Karpas-422 (cell line): ENCODE data around the gene STMP1. TPM values are rescaled to one million over a fixed set of nuclear protein-coding genes. Genes with fewer than 3 reads are reported as not detected.
A peak's percentile ranks its signal among the peaks of the same experiment; 100 is the strongest.

Experiments used
- DNase-seq: peaks from one replicate; pipeline ENCODE4 v3.0.0-alpha.2; 2015
- H2AFZ ChIP-seq: fragments of 200-600 bp; sonication (generic); 2 replicates; pipeline ENCODE4 v1.6.1; 2014; ENCODE audit warnings: antibody characterized with exemption, low read length, mixed read lengths
- H3K27ac ChIP-seq: fragments of 200-600 bp; sonication (generic); 2 replicates; pipeline ENCODE4 v1.5.1; 2014; ENCODE audit warnings: mild to moderate bottlenecking, low read length, moderate library complexity
- H3K27me3 ChIP-seq: fragments of 200-600 bp; sonication (generic); 2 replicates; pipeline ENCODE4 v1.6.1; 2014; ENCODE audit warnings: low read length, mixed read lengths
- H3K36me3 ChIP-seq: fragments of 200-600 bp; sonication (generic); 2 replicates; pipeline ENCODE4 v1.6.1; 2014; ENCODE audit warnings: low read length, mixed read lengths; ENCODE audit not compliant: insufficient read depth
- H3K4me1 ChIP-seq: fragments of 200-600 bp; sonication (generic); 2 replicates; pipeline ENCODE4 v1.6.1; 2014; ENCODE audit warnings: mild to moderate bottlenecking, low read length, mixed read lengths
- H3K4me2 ChIP-seq: fragments of 200-600 bp; sonication (generic); 2 replicates; pipeline ENCODE4 v1.6.1; 2014; ENCODE audit warnings: low read length, low read depth, mild to moderate bottlenecking; ENCODE audit not compliant: poor library complexity, severe bottlenecking
- H3K4me3 ChIP-seq: fragments of 200-600 bp; sonication (generic); 2 replicates; pipeline ENCODE4 v1.5.1; 2014; ENCODE audit warnings: mild to moderate bottlenecking, antibody characterized with exemption, low read length, mixed read lengths
- H3K79me2 ChIP-seq: fragments of 200-600 bp; sonication (generic); 2 replicates; pipeline ENCODE4 v1.6.1; 2014; ENCODE audit warnings: mild to moderate bottlenecking, low read length, mixed read lengths
- H3K9ac ChIP-seq: fragments of 200-600 bp; sonication (generic); 2 replicates; pipeline ENCODE4 v1.6.0; 2014; ENCODE audit warnings: low read length
- H3K9me2 ChIP-seq: fragments of 200-600 bp; sonication (generic), shearing (Covaris generic); replicated peaks from 2 replicates; pipeline ENCODE4 v1.6.0; 2014; ENCODE audit warnings: mild to moderate bottlenecking, low read length, moderate library complexity; ENCODE audit not compliant: insufficient read depth
- H3K9me3 ChIP-seq: fragments of 300-700, 200-600 bp; sonication (generic); 2 replicates; pipeline ENCODE4 v1.6.1; 2014; ENCODE audit warnings: low read length, mixed read lengths
- H4K20me1 ChIP-seq: fragments of 200-600 bp; sonication (generic); 2 replicates; pipeline ENCODE4 v1.6.1; 2014; ENCODE audit warnings: mild to moderate bottlenecking, antibody characterized with exemption, low read length, low read depth; ENCODE audit not compliant: insufficient read depth
- total RNA-seq: library from RNA; depleted of rRNA; stranded (reverse); fragments of >200 nt; shearing (Covaris generic); gene quantifications from 2 replicates; pipeline ENCODE4 v1.2.3, GENCODE V29; 2014; ENCODE audit warnings: low replicate concordance; rRNA removed

STMP1 gene
- 12.5 and 30.4 TPM in 2 replicates for total RNA-seq

DNA sequence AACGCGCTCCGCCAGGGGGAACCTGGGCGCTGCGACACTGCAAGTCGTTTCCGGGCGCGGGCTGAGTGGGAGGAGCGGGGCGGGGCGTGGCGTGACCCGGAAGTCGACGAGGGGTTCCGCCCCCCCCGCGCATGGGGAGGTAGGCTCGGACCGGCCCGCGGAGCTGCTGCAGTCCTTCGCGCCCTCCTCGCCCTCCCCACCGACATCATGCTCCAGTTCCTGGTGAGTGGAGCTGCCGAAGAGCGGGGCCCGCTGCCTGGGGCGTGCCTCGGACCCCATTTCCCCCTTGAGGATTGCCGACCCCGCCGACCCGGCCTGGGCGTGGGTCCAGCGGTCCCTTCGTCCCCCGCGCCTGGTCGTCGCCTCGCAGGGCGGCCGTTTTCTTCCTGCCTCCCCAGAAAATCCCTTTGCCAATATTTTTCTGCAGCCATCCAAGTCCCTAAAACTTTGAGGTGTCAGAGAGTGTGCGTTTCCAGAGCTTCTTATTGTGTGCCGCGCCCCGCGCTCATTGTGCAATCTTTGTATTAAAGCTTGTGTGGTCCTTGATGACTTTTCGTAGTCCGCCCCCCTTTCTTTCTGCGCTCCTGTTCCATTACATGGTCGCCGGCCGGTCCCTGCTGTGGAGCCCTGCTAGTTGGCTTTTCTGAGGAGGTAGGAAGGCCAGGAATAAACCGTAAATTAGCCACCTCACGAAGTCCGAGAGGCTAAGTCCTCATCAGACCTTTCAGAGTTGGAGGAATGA lies at the start of gene STMP1:
STMP1 (plus strand) TSS at position 142 of the 742 bp plus-strand sequence.
- peak; percentile 98 for DNase-seq
- no peaks in the 10 kb centered on the region for H3K27me3 ChIP-seq
- H3K79me2 ChIP-seq: peaks cover 57% of the 10 kb centered on the region
- no peaks in the 10 kb centered on the region for H3K9me2 ChIP-seq
- peak within 1 kb of the TSS; percentile 83 for H3K4me3 ChIP-seq
- H3K27ac ChIP-seq: peak within 1 kb of the TSS; percentile 47
- peak within 1 kb of the TSS; percentile 59 for H2AFZ ChIP-seq
- peak within 1 kb of the TSS; percentile 97 for H3K9ac ChIP-seq
- peaks cover 30% of the 10 kb centered on the region for H3K4me1 ChIP-seq
- H3K9me3 ChIP-seq: no peaks in the 10 kb centered on the region
- H4K20me1 ChIP-seq: no peaks in the 10 kb centered on the region
- peak within 1 kb of the TSS; percentile 90 for H3K4me2 ChIP-seq
- H3K36me3 ChIP-seq: 0 out of 2 replicates have a peak, but pooled peaks cover 6% of the 10 kb centered on the region

- no peak overlapping the region for H2AFZ ChIP-seq
- H3K27ac ChIP-seq: no peak overlapping the region
- no peaks in the 10 kb centered on the region for H3K9me2 ChIP-seq
- no peaks in the 10 kb centered on the region for H3K27me3 ChIP-seq
- H3K9me3 ChIP-seq: no peaks in the 10 kb centered on the region
- peaks cover 76% of the 10 kb centered on the region for H3K36me3 ChIP-seq
- peaks cover 13% of the 10 kb centered on the region for H3K79me2 ChIP-seq
- peaks cover 4% of the 10 kb centered on the region; the same call in 1 of the 2 replicates for H3K4me1 ChIP-seq
- H4K20me1 ChIP-seq: no peaks in the 10 kb centered on the region
- no peak overlapping the region for H3K4me2 ChIP-seq
- H3K4me3 ChIP-seq: no peak overlapping the region
- no peak overlapping the region for H3K9ac ChIP-seq
- DNase-seq: no peak
These were observed 46.2 kb upstream of the STMP1 start for GRCh38 chr7:135616136-135616535.

- Histone ChIP-seq H3K27ac (no peak overlapping the region), H3K9me2 (no peaks in the 10 kb centered on the region), H3K4me3 (no peak overlapping the region), H3K9ac (no peak overlapping the region), H3K36me3 (peaks cover 69% of the 10 kb centered on the region), H3K9me3 (no peaks in the 10 kb centered on the region), H3K27me3 (no peaks in the 10 kb centered on the region), H3K4me1 (peaks cover 4% of the 10 kb centered on the region; the same call in 1 of the 2 replicates), H4K20me1 (no peaks in the 10 kb centered on the region), H2AFZ (no peak overlapping the region), H3K79me2 (peaks cover 6% of the 10 kb centered on the region; the same call in 1 of the 2 replicates), H3K4me2 (no peak overlapping the region)
- DNase-seq: no peak
These were observed 44.5 kb upstream of the STMP1 start for GRCh38 chr7:135617781-135618180.

GRCh38 chr7:135618510-135618909 lies 43.8 kb upstream of the STMP1 start:
- H3K4me1 ChIP-seq: peaks cover 4% of the 10 kb centered on the region; the same call in 1 of the 2 replicates
- H3K9me2 ChIP-seq: no peaks in the 10 kb centered on the region
- H3K36me3 ChIP-seq: peaks cover 71% of the 10 kb centered on the region

DNA sequence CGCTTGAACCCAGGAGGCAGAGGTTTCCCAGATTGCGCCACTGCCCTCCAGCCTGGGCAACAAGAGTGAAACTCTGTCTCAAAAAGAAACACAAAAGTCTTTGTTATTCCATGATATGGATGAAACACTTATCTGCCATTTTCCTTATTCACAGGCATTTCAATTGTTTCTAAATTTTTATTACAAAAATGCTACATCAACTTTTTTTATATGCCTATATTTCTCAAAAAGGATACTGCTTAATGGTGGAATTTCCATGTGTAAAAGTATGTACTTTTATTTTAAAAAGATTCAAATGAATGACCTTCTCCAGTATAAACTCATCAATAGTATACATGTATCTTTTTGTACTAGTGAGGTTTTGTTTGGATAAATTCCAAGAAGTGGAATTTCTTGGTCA lies 41.9 kb upstream of the STMP1 start:
- Histone ChIP-seq H3K9me3 (no peaks in the 10 kb centered on the region), H4K20me1 (no peaks in the 10 kb centered on the region), H3K9me2 (no peaks in the 10 kb centered on the region)

More at GRCh38 chr7:135618510-135618909, 43.8 kb upstream of the STMP1 start:
- Histone ChIP-seq H3K4me3 (no peak overlapping the region), H3K9ac (no peak overlapping the region), H4K20me1 (no peaks in the 10 kb centered on the region), H3K79me2 (peaks cover 6% of the 10 kb centered on the region; the same call in 1 of the 2 replicates), H2AFZ (no peak overlapping the region), H3K9me3 (no peaks in the 10 kb centered on the region), H3K27me3 (no peaks in the 10 kb centered on the region), H3K4me2 (no peak overlapping the region), H3K27ac (no peak overlapping the region)
- DNase-seq: no peak

GRCh38 chr7:135620980-135621850 lies 41.1 kb upstream of the STMP1 start:
- Histone ChIP-seq H3K27ac (no peak overlapping the region), H4K20me1 (no peaks in the 10 kb centered on the region), H3K4me2 (no peak overlapping the region), H3K4me3 (no peak overlapping the region), H3K9me2 (no peaks in the 10 kb centered on the region), H3K9me3 (no peaks in the 10 kb centered on the region), H3K9ac (no peak overlapping the region), H3K36me3 (peaks cover 63% of the 10 kb centered on the region), H3K79me2 (no peaks in the 10 kb centered on the region), H2AFZ (no peak overlapping the region), H3K27me3 (no peaks in the 10 kb centered on the region), H3K4me1 (no peaks in the 10 kb centered on the region)
- DNase-seq: peak; percentile 80

More for the DNA sequence above, 41.9 kb upstream of the STMP1 start:
- DNase-seq: no peak
- H3K4me3 ChIP-seq: no peak overlapping the region
- no peak overlapping the region for H2AFZ ChIP-seq
- no peaks in the 10 kb centered on the region for H3K4me1 ChIP-seq
- H3K27ac ChIP-seq: no peak overlapping the region
- H3K36me3 ChIP-seq: peaks cover 63% of the 10 kb centered on the region
- no peak overlapping the region for H3K9ac ChIP-seq
- H3K79me2 ChIP-seq: no peaks in the 10 kb centered on the region
- no peaks in the 10 kb centered on the region for H3K27me3 ChIP-seq
- H3K4me2 ChIP-seq: no peak overlapping the region

DNA sequence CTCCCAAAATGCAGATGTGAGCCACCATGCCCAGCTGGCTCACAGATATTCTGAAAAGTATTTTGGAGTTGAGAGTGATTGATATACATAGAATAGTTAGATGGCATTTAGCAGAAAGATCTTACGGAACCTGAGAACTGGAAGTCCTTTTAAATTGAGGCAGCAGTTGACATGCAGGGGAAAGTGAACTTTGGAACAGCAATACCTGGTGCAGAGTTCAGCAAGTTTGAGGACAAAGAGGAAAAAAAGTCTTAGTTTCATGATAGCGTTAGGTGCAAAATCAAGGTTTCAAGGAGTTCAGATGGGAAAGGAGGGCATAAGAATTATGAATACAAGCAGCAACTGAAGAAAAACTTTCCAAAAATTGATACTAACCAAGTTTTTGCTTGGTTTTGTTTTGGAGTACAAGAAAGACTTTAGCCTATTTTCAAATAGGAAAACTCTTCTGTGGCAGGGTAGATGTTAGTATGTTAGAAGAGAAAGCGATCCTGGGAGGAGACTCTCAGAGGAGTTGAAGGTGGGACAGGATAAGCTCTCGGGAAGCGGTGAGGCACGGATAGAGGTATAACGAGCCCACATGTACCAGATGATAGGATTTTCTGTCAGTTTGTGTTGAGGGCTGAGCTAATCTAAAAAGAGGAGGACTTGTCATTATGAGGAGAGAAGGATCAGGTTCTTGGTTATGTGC lies 28.0 kb upstream of the STMP1 start:
- H3K4me2 ChIP-seq: no peak overlapping the region
- no peaks in the 10 kb centered on the region for H4K20me1 ChIP-seq
- H3K79me2 ChIP-seq: peaks cover 9% of the 10 kb centered on the region; the same call in 1 of the 2 replicates
- no peak overlapping the region for H3K4me3 ChIP-seq
- H3K4me1 ChIP-seq: no peaks in the 10 kb centered on the region
- H3K9ac ChIP-seq: no peak overlapping the region
- no peak overlapping the region for H3K27ac ChIP-seq
- H3K9me2 ChIP-seq: no peaks in the 10 kb centered on the region
- peaks cover 63% of the 10 kb centered on the region for H3K36me3 ChIP-seq
- no peaks in the 10 kb centered on the region for H3K27me3 ChIP-seq
- no peaks in the 10 kb centered on the region for H3K9me3 ChIP-seq
- DNase-seq: no peak
- H2AFZ ChIP-seq: no peak overlapping the region
